HG03060 (cell line): Measurements from ENCODE around the gene ERGIC2.
"Not testable (repeated sequence)": the region's sequence is repeated elsewhere in the genome, so short reads cannot be mapped to it uniquely, and the experiment has no call there.

ENCODE experiments used
- ATAC-seq: cut with Tn5 transposase; IDR thresholded peaks from one replicate; pipeline ENCODE4 v1.9.1; 2021; ENCODE audit warnings: low read depth, moderate number of reproducible peaks; ENCODE audit not compliant: unreplicated experiment

The ERGIC2 gene

GRCh38 chr12:29306266-29306665, 74.7 kb downstream of the ERGIC2 start:
- ATAC-seq, result no peak

- ATAC-seq, result no peak
Observed at GRCh38 chr12:29304388-29304787, 76.6 kb downstream of the ERGIC2 start.

- ATAC-seq, result no peak
Observed at GRCh38 chr12:29301114-29301513, 79.9 kb downstream of the ERGIC2 start.

GRCh38 chr12:29299633-29300032, 81.3 kb downstream of the ERGIC2 start:
- no peak for ATAC-seq

GRCh38 chr12:29291226-29291625, 89.7 kb downstream of the ERGIC2 start:
- ATAC-seq, result no peak

- ATAC-seq, result not testable (repeated sequence)
Observed at GRCh38 chr12:29290475-29290874, 90.5 kb downstream of the ERGIC2 start.

GRCh38 chr12:29288031-29288430, 92.9 kb downstream of the ERGIC2 start:
- ATAC-seq, result no peak

- ATAC-seq, result no peak
Observed at GRCh38 chr12:29287622-29288021, 93.3 kb downstream of the ERGIC2 start.
